CD4-positive, CD25-positive, alpha-beta regulatory T cell (primary cell): ENCODE data around the gene NUP93. TPM values are rescaled to one million over a fixed set of nuclear protein-coding genes. Genes with fewer than 3 reads are reported as not detected.

ENCODE experiments used
- ATAC-seq, 2 donors: fragments of 150-1000 bp; cut with Tn5 transposase; one replicate each; pipeline ENCODE4 v1.10.0; 2021; ENCODE audit warnings: low read depth in 2 of 2, moderate number of reproducible peaks in 2 of 2, moderate library complexity in 1 of 2
- DNase-seq, 3 donors: peaks; one replicate each; pipeline versions ENCODE4 v3.0.0 to v3.0.0-alpha.2; 2012 to 2022; ENCODE audit warnings: mixed read lengths in 1 of 3
- H3K27ac ChIP-seq: one replicate; pipeline ENCODE4 v1.7.0; 2013; ENCODE audit warnings: mild to moderate bottlenecking, low read length; ENCODE audit not compliant: insufficient read depth, poor library complexity, severe bottlenecking
- H3K27me3 ChIP-seq: one replicate; pipeline ENCODE4 v1.7.0; 2013; ENCODE audit warnings: low read length; ENCODE audit not compliant: control insufficient read depth, insufficient read depth
- H3K36me3 ChIP-seq: one replicate; pipeline ENCODE4 v1.7.0; 2013; ENCODE audit warnings: mild to moderate bottlenecking, low read length, moderate library complexity; ENCODE audit not compliant: control insufficient read depth, insufficient read depth
- H3K4me1 ChIP-seq: 2 replicates; pipeline ENCODE4 v1.7.0; 2013; ENCODE audit warnings: mild to moderate bottlenecking, low read length; ENCODE audit not compliant: insufficient read depth, control insufficient read depth, poor library complexity, severe bottlenecking
- H3K4me3 ChIP-seq: one replicate; pipeline ENCODE4 v1.7.0; 2013; ENCODE audit warnings: low read depth, mild to moderate bottlenecking, low read length, moderate library complexity
- H3K9me3 ChIP-seq, 2 experiments: 1 replicate in 1 of 2; 2 replicates in 1 of 2; pipeline ENCODE4 v1.7.0; 2013; ENCODE audit warnings: low read length in 2 of 2, mild to moderate bottlenecking in 1 of 2, moderate library complexity in 1 of 2; ENCODE audit not compliant: control insufficient read depth in 2 of 2
- H3K27ac Mint-ChIP-seq, 3 donors: one replicate each; pipeline ENCODE4 v1.8.0; 2020 to 2022; ENCODE audit warnings: mild to moderate bottlenecking in 3 of 3, mixed read lengths in 3 of 3, moderate library complexity in 2 of 3
- H3K27me3 Mint-ChIP-seq: one replicate; pipeline ENCODE4 v1.8.0; 2022; ENCODE audit warnings: mild to moderate bottlenecking, mixed read lengths
- H3K36me3 Mint-ChIP-seq: one replicate; pipeline ENCODE4 v1.8.0; 2020; ENCODE audit warnings: mixed read lengths
- H3K4me1 Mint-ChIP-seq, 4 donors: one replicate each; pipeline ENCODE4 v1.8.0; 2020 to 2022; ENCODE audit warnings: mixed read lengths in 4 of 4, mild to moderate bottlenecking in 1 of 4
- H3K4me3 Mint-ChIP-seq, 4 donors: one replicate each; pipeline ENCODE4 v1.8.0; 2020 to 2022; ENCODE audit warnings: mild to moderate bottlenecking in 4 of 4, mixed read lengths in 4 of 4, moderate library complexity in 3 of 4
- H3K9me3 Mint-ChIP-seq, 7 donors: one replicate each; pipeline ENCODE4 v1.8.0; 2020 to 2022; ENCODE audit warnings: mixed read lengths in 7 of 7, mild to moderate bottlenecking in 3 of 7, moderate library complexity in 2 of 7
- polyA plus RNA-seq, 4 donors: library from polyadenylated mRNA; unstranded; fragments of 300-500 nt; fragmentation: Illumina TruSeq; gene quantifications; one replicate each; pipeline ENCODE4 v1.2.3, GENCODE V29; 2021
- total RNA-seq: library from RNA; stranded (reverse); gene quantifications from one replicate; pipeline ENCODE4 v1.2.3, GENCODE V29; 2022

NUP93 gene
- total and polyA plus RNA-seq, 5 donors from 2014 or later, result 55.0 to 92.7 (median 77.8) TPM

- peaks cover 3% of the 10 kb centered on the region for H3K27me3 ChIP-seq
- H3K4me3 ChIP-seq, result no peak overlapping the region
- Mint-ChIP-seq H3K4me1 (peaks cover 9 to 35% (median 19%) of the 10 kb centered on the region in 4 donors), H3K36me3 (peaks cover 3% of the 10 kb centered on the region), H3K4me3 (peak overlapping the region in 1 of 4 donors; percentile 13), H3K27me3 (peaks cover 9% of the 10 kb centered on the region), H3K27ac (no peak overlapping the region), H3K9me3 (peaks cover 0 to 2% (median 0%) of the 10 kb centered on the region in 7 donors)
- H3K4me1 ChIP-seq, result peaks cover 18% of the 10 kb centered on the region
- DNase-seq (no peak), ATAC-seq (no peak)
- H3K27ac ChIP-seq, result no peak overlapping the region
- no peaks in the 10 kb centered on the region for H3K9me3 ChIP-seq
- H3K36me3 ChIP-seq, result no peaks in the 10 kb centered on the region
Measured at GRCh38 chr16:56726926-56727325, 3.0 kb upstream of the NUP93 start.

GRCh38 chr16:56728027-56728426 lies 1.9 kb upstream of the NUP93 start:
- peaks cover 6% of the 10 kb centered on the region for H3K27me3 Mint-ChIP-seq
- H3K36me3 ChIP-seq, result no peaks in the 10 kb centered on the region
- peaks cover 9 to 35% (median 19%) of the 10 kb centered on the region in 4 donors for H3K4me1 Mint-ChIP-seq
- H3K4me3 ChIP-seq, result no peak overlapping the region
- DNase-seq (no peak), ATAC-seq (no peak)
- no peak overlapping the region for H3K27ac ChIP-seq
- H3K27me3 ChIP-seq, result peaks cover 3% of the 10 kb centered on the region
- H3K27ac Mint-ChIP-seq, result no peak overlapping the region
- peak overlapping the region in 1 of 4 donors; percentile 39 for H3K4me3 Mint-ChIP-seq
- no peaks in the 10 kb centered on the region for H3K9me3 Mint-ChIP-seq
- H3K9me3 ChIP-seq, result no peaks in the 10 kb centered on the region
- H3K36me3 Mint-ChIP-seq, result peaks cover 3% of the 10 kb centered on the region
- H3K4me1 ChIP-seq, result peaks cover 18% of the 10 kb centered on the region

DNA sequence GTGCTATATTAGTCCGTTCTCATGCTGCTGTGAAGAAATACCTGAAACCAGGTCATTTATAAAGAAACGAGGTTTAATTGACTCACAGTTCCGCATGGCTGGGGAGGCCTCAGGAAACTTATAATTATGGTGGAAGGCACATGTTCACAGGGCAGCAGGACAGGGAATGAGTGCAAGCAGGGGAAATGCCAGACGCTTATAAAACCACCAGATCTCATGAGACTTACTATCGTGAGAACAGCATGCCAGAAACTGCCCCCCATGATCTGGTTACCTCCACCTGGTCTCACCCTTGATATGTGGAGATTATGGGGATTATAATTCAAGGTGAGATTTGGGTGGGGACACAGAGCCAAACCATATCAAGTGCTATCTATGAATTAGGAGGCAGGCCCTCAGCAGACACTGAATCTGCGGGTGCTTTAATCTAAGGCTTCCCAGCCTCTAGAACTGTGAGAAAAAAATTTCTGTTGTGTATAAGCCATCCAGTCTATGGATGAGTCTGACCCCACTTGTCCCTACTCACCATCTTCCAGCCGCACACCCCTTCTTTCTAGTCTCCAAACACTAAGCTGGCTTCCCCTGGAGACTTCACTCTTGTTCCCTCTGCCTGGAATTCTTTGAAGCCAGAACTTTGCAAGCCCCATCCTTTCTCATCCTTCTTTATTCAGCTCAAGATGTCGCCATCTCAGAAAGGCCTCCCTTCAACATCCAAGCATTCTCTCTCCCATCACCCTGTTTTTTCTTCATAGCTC lies 772 bp upstream of the NUP93 start:
- H3K4me1 ChIP-seq, result peaks cover 18% of the 10 kb centered on the region
- H3K27ac Mint-ChIP-seq, result peak overlapping the region in 2 of 3 donors; percentile 79 to 95
- peaks cover 4 to 35% (median 19%) of the 10 kb centered on the region in 4 donors for H3K4me1 Mint-ChIP-seq
- ATAC-seq (no peak), DNase-seq (no peak)
- peaks cover 3% of the 10 kb centered on the region for H3K36me3 Mint-ChIP-seq
- H3K27me3 Mint-ChIP-seq, result peaks cover 5% of the 10 kb centered on the region
- no peaks in the 10 kb centered on the region for H3K9me3 Mint-ChIP-seq
- peak overlapping the region; percentile 78 for H3K27ac ChIP-seq
- no peaks in the 10 kb centered on the region for H3K9me3 ChIP-seq
- H3K36me3 ChIP-seq, result no peaks in the 10 kb centered on the region
- no peak overlapping the region for H3K4me3 Mint-ChIP-seq
- H3K4me3 ChIP-seq, result peak overlapping the region; percentile 93
- H3K27me3 ChIP-seq, result no peaks in the 10 kb centered on the region

GRCh38 chr16:56732366-56732765 lies 2.4 kb downstream of the NUP93 start:
- H3K4me3 ChIP-seq, result no peak overlapping the region
- Mint-ChIP-seq H3K27me3 (no peaks in the 10 kb centered on the region), H3K27ac (no peak overlapping the region), H3K9me3 (no peaks in the 10 kb centered on the region), H3K4me3 (no peak overlapping the region), H3K4me1 (peaks cover 6 to 33% (median 17%) of the 10 kb centered on the region in 4 donors), H3K36me3 (peaks cover 3% of the 10 kb centered on the region)
- no peak for ATAC-seq
- H3K9me3 ChIP-seq, result no peaks in the 10 kb centered on the region
- no peak overlapping the region for H3K27ac ChIP-seq
- peaks cover 18% of the 10 kb centered on the region for H3K4me1 ChIP-seq
- H3K27me3 ChIP-seq, result no peaks in the 10 kb centered on the region
- no peaks in the 10 kb centered on the region for H3K36me3 ChIP-seq
- DNase-seq, result no peak

DNA sequence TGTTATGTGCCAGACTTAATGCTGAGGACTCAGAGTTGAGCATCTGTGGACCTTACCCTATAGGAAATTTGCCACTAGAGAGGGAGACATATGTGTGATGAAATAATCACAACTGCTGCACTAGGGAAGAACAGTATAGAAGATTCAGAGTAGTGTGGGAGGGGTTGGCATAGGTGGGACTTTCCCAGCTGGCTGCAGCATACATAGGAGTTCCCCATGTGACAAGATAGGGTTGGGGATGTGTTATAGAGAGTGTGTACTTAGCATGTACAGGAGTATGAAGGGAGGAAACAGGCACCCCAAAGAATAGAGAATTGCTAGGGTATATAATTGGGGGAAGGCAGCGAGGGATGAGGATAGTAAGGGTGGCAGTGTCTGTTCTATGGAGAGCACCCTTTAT lies 2.9 kb downstream of the NUP93 start:
- H3K27me3 ChIP-seq, result no peaks in the 10 kb centered on the region
- H3K27ac Mint-ChIP-seq, result no peak overlapping the region
- no peak for DNase-seq
- H3K27ac ChIP-seq, result no peak overlapping the region
- peaks cover 8% of the 10 kb centered on the region for H3K36me3 Mint-ChIP-seq
- H3K4me3 Mint-ChIP-seq, result no peak overlapping the region
- no peaks in the 10 kb centered on the region for H3K36me3 ChIP-seq
- no peaks in the 10 kb centered on the region for H3K9me3 ChIP-seq
- H3K9me3 Mint-ChIP-seq, result no peaks in the 10 kb centered on the region
- peaks cover 9 to 33% (median 16%) of the 10 kb centered on the region in 4 donors for H3K4me1 Mint-ChIP-seq
- no peaks in the 10 kb centered on the region for H3K27me3 Mint-ChIP-seq
- peaks cover 21% of the 10 kb centered on the region for H3K4me1 ChIP-seq
- no peak overlapping the region for H3K4me3 ChIP-seq
- no peak for ATAC-seq

DNA sequence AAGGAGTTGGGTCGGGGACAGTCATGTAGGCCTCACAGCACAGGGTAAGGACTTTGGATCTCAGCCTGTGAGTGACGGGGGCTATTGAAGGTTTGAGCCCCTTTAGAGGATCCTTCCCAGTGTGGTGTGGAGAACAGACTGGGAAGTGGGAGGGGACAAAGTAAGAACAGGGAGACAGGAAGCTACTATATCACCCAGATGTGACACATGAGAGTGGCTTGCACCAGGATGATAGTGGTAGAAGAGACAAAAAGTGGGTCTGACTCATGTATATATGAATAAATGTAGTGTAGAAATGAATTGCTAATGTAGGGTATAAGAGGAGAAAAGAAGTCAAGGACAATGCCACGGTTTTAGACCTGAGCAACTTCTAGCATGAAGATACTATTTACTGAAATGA lies 4.5 kb downstream of the NUP93 start:
- Mint-ChIP-seq H3K4me1 (peaks cover 7 to 23% (median 17%) of the 10 kb centered on the region in 4 donors), H3K36me3 (peaks cover 16% of the 10 kb centered on the region), H3K4me3 (no peak overlapping the region), H3K27ac (no peak overlapping the region), H3K9me3 (no peaks in the 10 kb centered on the region), H3K27me3 (peaks cover 4% of the 10 kb centered on the region)
- H3K36me3 ChIP-seq, result no peaks in the 10 kb centered on the region
- H3K27ac ChIP-seq, result no peak overlapping the region
- DNase-seq, result no peak
- H3K4me3 ChIP-seq, result no peak overlapping the region
- no peaks in the 10 kb centered on the region for H3K9me3 ChIP-seq
- peaks cover 14% of the 10 kb centered on the region for H3K4me1 ChIP-seq
- no peak for ATAC-seq
- H3K27me3 ChIP-seq, result no peaks in the 10 kb centered on the region

GRCh38 chr16:56736476-56736875 lies 6.5 kb downstream of the NUP93 start:
- Mint-ChIP-seq H3K9me3 (no peaks in the 10 kb centered on the region), H3K27me3 (peaks cover 4% of the 10 kb centered on the region), H3K36me3 (peaks cover 16% of the 10 kb centered on the region), H3K4me1 (peaks cover 4 to 15% (median 10%) of the 10 kb centered on the region in 4 donors), H3K27ac (peak overlapping the region in 1 of 3 donors; percentile 15), H3K4me3 (no peak overlapping the region)
- Histone ChIP-seq H3K27ac (no peak overlapping the region), H3K4me1 (peaks cover 4% of the 10 kb centered on the region), H3K9me3 (no peaks in the 10 kb centered on the region), H3K4me3 (no peak overlapping the region), H3K27me3 (no peaks in the 10 kb centered on the region), H3K36me3 (no peaks in the 10 kb centered on the region)
- ATAC-seq (no peak), DNase-seq (no peak)

- H3K27ac ChIP-seq, result no peak overlapping the region
- no peak overlapping the region for H3K27ac Mint-ChIP-seq
- H3K4me3 ChIP-seq, result no peak overlapping the region
- H3K9me3 ChIP-seq, result no peaks in the 10 kb centered on the region
- DNase-seq (no peak), ATAC-seq (no peak)
- peaks cover 10 to 23% (median 16%) of the 10 kb centered on the region in 4 donors for H3K4me1 Mint-ChIP-seq
- H3K4me1 ChIP-seq, result peaks cover 4% of the 10 kb centered on the region
- peaks cover 4% of the 10 kb centered on the region for H3K27me3 Mint-ChIP-seq
- no peaks in the 10 kb centered on the region for H3K9me3 Mint-ChIP-seq
- H3K27me3 ChIP-seq, result no peaks in the 10 kb centered on the region
- H3K4me3 Mint-ChIP-seq, result no peak overlapping the region
- no peaks in the 10 kb centered on the region for H3K36me3 ChIP-seq
- H3K36me3 Mint-ChIP-seq, result peaks cover 16% of the 10 kb centered on the region
Measured at GRCh38 chr16:56737539-56737938, 7.6 kb downstream of the NUP93 start.
